ENCODE data around the gene RPS6KB1.
A peak's percentile ranks its signal among the peaks of the same experiment; 100 is the strongest.
"Not testable (repeated sequence)": the region's sequence is repeated elsewhere in the genome, so short reads cannot be mapped to it uniquely, and the experiment has no call there.

The RPS6KB1 gene

DNA sequence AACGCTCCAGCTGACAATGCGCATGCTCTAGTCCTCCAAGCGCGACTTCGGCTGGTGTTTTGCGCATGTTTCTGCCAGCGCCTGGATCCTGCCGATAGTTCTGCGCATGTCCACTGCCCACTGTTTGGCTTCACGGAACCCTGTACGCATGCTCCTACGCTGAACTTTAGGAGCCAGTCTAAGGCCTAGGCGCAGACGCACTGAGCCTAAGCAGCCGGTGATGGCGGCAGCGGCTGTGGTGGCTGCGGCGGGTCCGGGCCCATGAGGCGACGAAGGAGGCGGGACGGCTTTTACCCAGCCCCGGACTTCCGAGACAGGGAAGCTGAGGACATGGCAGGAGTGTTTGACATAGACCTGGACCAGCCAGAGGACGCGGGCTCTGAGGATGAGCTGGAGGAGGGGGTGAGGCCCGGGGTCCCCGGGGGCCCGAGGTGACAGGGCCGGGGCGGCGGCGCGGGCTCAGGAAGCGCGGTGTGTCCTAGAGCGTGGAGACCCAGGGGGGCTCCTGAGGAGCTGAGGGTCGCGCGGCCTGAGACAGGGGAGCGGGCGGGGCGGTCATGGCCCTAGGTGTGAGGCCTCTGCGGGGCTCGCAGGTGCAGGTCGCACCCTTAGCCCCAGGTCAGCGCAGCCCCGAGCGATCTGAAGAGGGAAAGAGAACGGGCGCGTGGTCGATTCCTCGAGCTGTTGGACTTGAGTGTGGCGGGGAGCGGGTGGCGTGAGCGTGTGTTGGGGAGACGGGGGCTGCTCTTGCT is at the start of gene RPS6KB1, which contains the start of gene TUBD1:
Gene RPS6KB1, plus strand, starts transcription at position 198 of the 752 bp plus-strand sequence. Its CDS starts 64 bp downstream, at position 262.
Gene TUBD1, minus strand, starts transcription at position 20 of the 752 bp plus-strand sequence. CDS start 1,941 bp downstream, outside the sequence.
- DNase-seq, result peak; percentile 76

GRCh38 chr17:59844884-59845594 is 47.9 kb upstream of the RPS6KB1 start:
- no peak for DNase-seq

DNA sequence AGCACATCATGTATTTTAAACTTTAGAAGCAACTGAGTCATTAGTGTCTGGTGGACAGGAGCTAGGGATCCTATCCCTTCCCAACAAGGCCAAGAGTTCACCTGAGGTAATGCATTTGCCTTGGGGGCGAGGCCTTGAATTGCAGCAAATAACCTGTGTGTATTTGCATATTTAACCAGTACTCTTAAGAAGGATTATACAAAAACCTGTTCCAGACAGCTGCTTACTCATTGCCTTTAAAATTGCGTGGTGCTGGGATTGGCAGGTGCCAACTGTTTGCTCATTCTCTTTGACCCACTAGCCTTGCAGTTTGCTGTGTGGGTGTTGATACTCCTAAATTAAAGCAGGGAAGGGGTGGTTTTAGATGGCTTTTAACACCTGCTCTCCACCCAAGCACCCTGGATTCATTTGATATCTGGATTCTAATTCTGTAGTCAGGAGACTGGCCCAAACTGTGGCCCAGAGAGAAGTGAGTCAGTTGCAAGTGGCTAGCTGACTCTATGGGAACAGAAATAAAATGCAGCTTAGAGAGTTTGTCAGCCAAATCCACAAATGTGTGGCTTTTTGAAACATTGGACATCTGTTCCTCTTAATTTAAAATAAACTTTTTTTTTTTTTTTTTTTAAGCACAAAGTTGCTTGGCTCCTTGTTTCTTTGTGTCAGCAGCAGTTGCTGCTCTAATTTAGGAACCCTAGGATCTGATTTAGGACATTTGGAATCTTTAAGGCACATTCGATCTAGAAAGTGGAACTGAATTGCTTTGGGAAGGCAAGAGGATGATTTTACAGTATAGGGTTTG is 47.1 kb upstream of the RPS6KB1 start:
- DNase-seq, result no peak

- DNase-seq, result no peak
Observed at GRCh38 chr17:59846394-59847165, 46.3 kb upstream of the RPS6KB1 start.

DNA sequence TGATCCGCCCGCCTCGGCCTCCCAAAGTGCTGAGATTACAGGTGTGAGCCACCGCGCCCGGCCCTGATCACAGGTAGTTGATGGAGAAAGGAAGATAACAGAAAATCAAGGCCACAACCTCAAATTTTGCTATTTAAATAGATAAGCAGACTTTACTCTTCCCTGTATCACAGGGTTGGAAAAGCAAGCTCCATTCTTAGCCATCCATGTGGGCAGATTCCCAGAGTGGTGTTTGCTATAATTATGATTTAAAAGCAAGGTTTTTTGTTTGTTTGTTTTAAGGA is 44.6 kb upstream of the RPS6KB1 start:
- no peak for DNase-seq

DNA sequence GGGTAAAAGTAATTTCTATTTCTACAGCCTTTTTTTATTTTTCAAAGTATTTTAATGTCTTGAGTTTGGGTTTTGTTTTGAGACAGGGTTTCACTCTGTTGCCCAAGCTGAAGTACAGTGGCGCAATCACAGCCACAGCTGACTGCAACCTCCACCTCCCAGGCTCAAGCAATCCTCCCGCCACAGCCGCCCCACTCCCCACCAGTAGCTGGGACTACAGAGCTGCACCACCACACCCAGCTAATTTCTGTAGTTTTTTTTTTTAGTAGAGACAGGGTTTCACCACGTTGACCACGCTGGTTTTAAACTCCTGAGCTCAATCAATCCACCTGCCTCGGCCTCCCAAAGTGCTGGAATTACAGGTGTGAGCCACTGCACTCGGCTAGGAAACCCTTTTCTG is 44.1 kb upstream of the RPS6KB1 start:
- no peak for DNase-seq

DNA sequence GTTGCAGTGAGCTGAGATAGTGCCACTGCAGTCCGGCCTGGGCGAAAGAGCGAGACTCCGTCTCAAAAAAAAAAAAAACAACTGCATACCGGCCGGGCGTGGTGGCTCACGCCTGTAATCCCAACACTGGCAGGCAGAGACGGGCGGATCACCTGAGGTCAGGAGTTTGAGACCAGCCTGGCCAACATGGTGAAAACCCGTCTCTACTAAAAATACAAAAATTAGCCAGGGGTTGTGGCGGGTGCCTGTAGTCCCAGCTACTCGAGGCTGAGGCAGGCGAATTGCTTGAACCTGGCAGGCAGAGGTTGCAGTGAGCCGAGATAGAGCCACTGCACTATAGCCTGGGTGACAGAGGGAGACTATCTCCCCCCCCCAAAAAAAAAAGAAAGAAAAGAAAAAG is 42.6 kb upstream of the RPS6KB1 start:
- DNase-seq, result not testable (repeated sequence)

DNA sequence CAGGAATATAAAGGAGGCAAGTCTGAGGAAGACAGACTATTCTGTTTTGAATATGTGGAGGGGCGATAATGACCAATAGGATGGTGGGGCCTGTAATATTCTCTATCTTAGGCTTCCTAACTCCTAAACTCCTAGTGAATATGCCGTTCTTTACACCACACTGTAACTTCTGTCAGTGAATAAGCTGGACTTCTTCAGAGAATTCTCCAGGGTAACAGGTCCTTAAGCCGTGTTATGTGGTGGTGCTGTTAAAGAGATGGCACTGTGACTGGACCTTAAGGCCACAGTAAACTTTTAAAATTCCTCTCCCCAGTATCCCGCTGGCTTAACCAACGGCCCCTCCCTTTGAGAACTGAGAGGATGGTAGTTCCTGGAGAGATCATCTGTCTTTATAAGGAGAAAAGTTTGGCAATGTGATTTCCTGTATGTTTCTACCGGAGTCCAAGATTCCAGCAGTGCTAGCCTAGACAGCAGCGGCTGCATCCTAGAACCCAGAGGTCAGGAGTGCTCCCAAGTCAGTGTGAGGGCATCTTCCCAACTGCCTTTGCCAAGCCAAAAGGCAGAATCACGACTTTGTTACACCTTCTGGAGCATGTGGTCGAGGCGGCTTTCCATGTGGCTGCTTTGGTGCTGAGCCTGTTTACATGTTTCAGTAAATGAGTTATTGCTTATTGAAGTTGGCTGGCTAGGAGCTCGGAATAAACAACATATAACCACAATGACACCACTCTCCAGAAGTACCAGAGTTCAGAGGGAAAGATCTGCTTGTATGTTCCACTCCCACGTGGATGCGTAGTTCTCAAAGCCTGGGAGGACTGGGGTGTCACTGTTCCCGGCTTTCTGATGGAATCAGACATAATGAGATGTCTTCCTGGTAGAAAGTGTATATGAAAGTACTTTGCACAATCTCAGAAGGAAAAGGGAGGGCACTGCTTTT is 41.2 kb upstream of the RPS6KB1 start:
- DNase-seq, result no peak

- not testable (repeated sequence) for DNase-seq
Observed at GRCh38 chr17:59852847-59853167, 40.1 kb upstream of the RPS6KB1 start.

DNA sequence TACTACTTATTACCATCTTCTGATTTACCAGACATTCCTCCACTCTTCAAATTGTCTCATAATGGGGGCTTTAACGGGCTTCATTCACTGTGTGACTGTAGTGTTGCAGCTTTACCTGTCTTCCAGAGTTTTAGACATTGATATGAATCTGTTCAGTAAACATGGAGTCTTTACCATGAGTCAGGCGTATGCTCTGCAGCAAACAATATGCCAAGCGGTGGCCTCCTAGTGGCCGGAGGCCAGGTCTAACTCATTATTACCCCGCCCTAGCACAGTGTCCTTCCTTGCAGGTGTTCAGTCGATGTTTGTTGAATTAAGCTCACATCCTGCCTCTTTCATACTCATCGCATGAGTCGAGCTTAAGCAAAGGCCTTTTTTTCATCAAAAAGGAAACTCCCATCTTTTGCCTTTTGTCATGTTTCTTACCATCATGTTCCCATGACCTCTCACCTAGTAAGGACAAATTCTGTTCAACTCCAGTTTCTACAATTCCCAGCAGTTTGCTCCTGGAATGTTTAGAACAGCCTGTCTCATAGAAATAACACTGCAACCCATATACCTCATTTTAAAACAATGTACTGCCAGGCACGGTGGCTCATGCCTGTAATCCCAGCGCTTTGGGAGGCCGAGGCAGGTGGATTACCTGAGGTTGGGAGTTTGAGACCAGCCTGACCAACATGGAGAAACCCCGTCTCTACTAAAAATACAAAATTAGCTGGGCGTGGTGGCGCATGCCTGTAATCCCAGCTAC is 39.6 kb upstream of the RPS6KB1 start:
- peak; percentile 27 for DNase-seq

DNA sequence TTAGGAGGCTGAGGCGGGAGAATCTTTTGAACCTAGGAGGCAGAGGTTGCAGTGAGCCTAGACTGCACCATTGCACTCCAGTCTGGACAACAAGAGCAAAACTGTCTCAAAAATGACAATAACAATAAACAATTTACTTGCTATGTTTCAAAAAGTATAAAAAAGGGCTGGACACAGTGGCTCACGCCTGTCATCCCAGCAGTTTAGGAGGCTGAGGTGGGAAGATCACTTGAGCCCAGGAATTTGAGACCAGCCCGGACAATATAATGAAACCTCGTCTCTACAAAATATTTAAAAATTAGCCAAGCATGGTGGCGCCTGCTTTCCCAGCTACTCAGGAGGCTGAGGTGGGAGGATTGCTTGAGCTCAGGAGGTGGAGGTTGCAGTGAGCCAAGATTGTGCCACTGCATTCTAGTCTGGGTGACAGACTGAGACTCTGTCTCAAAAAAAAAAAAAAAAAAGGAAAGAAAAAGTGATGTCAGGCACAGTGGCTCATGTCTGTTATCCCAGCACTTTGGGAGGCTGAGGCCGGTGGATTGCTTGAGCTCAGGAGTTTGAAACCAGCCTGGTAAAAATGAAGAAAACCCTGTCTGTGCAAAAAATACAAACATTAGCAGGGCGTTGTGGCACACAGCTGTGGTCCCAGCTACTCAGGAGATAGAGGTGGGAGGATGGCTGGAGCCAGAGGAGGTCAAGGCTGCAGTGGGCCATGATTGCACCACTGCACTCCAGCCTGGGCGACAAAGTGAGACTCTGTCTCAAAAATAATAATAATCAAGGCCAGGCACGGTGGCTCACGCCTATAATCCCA is 38.8 kb upstream of the RPS6KB1 start:
- not testable (repeated sequence) for DNase-seq

- DNase-seq, result no peak
Observed at GRCh38 chr17:59856859-59857794, 35.8 kb upstream of the RPS6KB1 start.

DNA sequence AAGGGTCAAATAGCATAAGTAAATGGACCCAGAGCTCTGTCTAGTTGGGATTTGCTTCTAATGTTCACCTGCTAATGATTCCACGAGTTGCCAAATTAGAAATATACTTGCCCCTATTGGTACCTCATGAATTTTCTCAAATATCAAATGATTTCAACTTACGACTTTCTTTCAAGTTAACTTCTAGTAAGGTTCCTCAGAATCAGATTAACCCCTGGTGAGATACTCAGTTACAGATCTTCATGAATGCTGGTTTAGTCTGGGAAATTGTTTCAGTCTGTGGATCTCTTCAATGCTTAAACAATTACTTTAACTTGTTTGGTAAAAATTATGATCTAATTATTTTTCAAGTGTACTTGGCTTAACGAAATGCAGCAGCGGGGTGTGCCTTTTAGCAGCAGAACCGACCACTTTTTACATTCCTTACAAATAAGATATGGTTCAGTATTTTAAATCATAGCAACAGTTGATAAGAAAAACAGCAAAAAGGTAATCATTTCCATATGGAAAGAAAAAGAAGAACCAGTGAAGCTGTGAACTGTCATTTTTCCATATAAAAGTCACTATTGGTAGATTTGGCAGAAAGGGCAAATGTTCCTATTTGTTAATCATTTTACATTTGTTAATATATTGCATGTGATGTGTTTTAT is 34.6 kb upstream of the RPS6KB1 start:
- no peak for DNase-seq

DNA sequence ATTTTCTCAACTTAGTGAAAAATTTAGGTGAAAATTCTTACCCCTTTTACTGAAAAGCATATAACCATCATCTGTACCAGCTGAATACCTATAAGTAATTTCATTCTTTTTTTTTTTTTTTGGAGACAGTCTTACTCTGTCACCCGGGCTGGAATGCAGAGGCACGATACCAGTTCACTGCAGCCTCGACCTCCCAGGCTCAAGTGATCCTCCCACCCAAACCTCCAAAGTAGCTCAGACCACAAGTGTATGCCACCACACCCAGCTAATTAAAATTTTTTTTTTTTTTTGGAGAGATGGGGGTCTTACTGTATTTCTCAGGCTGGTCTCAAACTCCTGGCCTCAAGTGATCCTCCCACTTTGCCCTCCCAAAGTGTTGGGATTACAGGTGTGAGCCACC is 34.0 kb upstream of the RPS6KB1 start:
- DNase-seq, result no peak

- DNase-seq, result no peak
Observed at GRCh38 chr17:59859444-59860025, 33.4 kb upstream of the RPS6KB1 start.

DNA sequence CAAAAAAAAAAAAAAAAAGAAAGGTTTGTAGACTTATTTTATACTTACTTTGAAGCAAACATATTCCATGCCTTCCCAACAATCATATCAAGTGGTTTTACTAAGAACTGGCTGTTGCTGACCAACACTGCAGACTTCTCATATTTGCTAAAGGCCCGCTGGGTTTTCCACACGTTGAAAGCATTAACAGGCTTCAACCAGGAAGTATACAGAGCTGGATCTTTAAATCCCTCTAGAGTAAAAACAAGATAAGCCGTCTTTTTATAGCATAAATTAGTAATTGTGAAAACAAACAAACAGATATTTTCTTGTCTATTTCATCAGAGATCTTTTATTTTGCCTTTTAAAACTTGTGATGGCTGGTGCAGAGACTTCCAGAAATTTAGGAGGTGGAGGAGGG is 29.3 kb upstream of the RPS6KB1 start:
- no peak for DNase-seq

GRCh38 chr17:59869941-59870218 is 23.0 kb upstream of the RPS6KB1 start:
- DNase-seq, result no peak

DNA sequence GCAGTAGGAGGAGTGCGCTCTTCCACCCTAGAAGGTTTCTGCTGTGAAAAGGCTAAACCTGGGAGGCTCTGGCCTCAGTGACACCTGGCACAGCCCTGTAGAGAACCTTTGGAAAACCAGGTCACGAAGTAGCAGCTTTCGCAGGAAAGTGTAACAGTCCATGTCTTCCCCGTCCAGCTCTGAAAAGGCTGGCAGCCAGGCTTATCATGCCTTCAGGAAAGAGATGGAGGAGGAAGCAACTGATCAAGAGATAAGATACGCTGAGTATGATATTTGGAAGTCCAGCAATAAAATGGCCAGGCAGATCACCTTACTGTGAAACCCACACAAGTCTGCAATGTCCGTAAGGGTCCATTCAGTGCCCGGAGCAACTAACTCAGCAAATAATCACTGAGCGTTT is 22.4 kb upstream of the RPS6KB1 start:
- no peak for DNase-seq

Measured in 8988T (cell line).